Neural cell (in vitro differentiated cells): Measurements from ENCODE around the gene NUTF2. TPM values are rescaled to one million over a fixed set of nuclear protein-coding genes. Genes with fewer than 3 reads are reported as not detected.

Experiments used
- H2AFZ ChIP-seq: fragments of 200-600, 300-800 bp; sonication (generic), shearing (Covaris generic); 2 replicates; pipeline ENCODE4 v1.6.0; 2014; ENCODE audit warnings: low read depth, mild to moderate bottlenecking, antibody characterized with exemption, low read length, moderate library complexity
- H3F3A ChIP-seq: fragments of 200-600 bp; shearing (Covaris generic); 2 replicates; pipeline ENCODE4 v1.6.1; 2016; ENCODE audit warnings: mild to moderate bottlenecking, moderate library complexity, mixed read lengths, antibody characterized with exemption, low read length; ENCODE audit not compliant: insufficient read depth, poor library complexity, severe bottlenecking
- H3K27ac ChIP-seq: fragments of 200-600, 300-800 bp; sonication (generic), shearing (Covaris generic); 2 replicates; pipeline ENCODE4 v1.5.1; 2014; ENCODE audit warnings: mild to moderate bottlenecking, low read length, moderate library complexity
- H3K27me3 ChIP-seq: fragments of 300-800, 200-600 bp; sonication (generic), shearing (Covaris generic); 2 replicates; pipeline ENCODE4 v1.6.0; 2014; ENCODE audit warnings: mild to moderate bottlenecking, low read depth, low read length, moderate library complexity; ENCODE audit not compliant: insufficient read depth
- H3K36me3 ChIP-seq: fragments of 300-800, 200-600 bp; sonication (generic), shearing (Covaris generic); 2 replicates; pipeline ENCODE4 v1.5.1; 2014; ENCODE audit warnings: mild to moderate bottlenecking, antibody characterized with exemption, low read length, moderate library complexity; ENCODE audit not compliant: insufficient read depth
- H3K4me2 ChIP-seq: fragments of 300-800, 200-600 bp; sonication (generic), shearing (Covaris generic); 2 replicates; pipeline ENCODE4 v1.6.0; 2014; ENCODE audit warnings: mild to moderate bottlenecking, low read length
- H3K4me3 ChIP-seq: fragments of 300-800, 200-600 bp; sonication (generic), shearing (Covaris generic); 2 replicates; pipeline ENCODE4 v1.5.1; 2014; ENCODE audit warnings: mild to moderate bottlenecking, low read length, moderate library complexity
- H3K79me2 ChIP-seq: fragments of 200-600 bp; shearing (Covaris generic); replicated peaks from 2 replicates; pipeline ENCODE4 v1.6.0; 2014; ENCODE audit warnings: mild to moderate bottlenecking, low read length, moderate library complexity; ENCODE audit not compliant: insufficient read depth
- H3K9ac ChIP-seq: fragments of 300-800, 200-600 bp; sonication (generic), shearing (Covaris generic); 2 replicates; pipeline ENCODE4 v1.6.1; 2016; ENCODE audit warnings: mild to moderate bottlenecking, low read length, mixed read lengths
- H3K9me2 ChIP-seq: fragments of 200-600 bp; shearing (Covaris generic); 2 replicates; pipeline ENCODE4 v1.6.1; 2016; ENCODE audit warnings: mild to moderate bottlenecking, low read length, mixed read lengths; ENCODE audit not compliant: insufficient read depth
- H3K9me3 ChIP-seq: fragments of 200-600, 300-800 bp; sonication (generic), shearing (Covaris generic); 2 replicates; pipeline ENCODE4 v1.6.1; 2016; ENCODE audit warnings: mild to moderate bottlenecking, mixed run types, low read length, moderate library complexity, mixed read lengths
- H4K20me1 ChIP-seq: fragments of 200-600 bp; shearing (Covaris generic); 2 replicates; pipeline ENCODE4 v1.6.1; 2016; ENCODE audit warnings: mild to moderate bottlenecking, mixed run types; ENCODE audit not compliant: insufficient read depth
- CTCF ChIP-seq: fragments of 450-650 bp; IDR thresholded peaks from 2 replicates; pipeline ENCODE4 v1.5.1; 2014; ENCODE audit warnings: antibody characterized with exemption, mild to moderate bottlenecking, moderate library complexity; ENCODE audit not compliant: poor library complexity, severe bottlenecking
- EP300 ChIP-seq: fragments of 450-650 bp; conservative IDR thresholded peaks from 2 replicates; pipeline ENCODE4 v1.6.1; 2014; ENCODE audit warnings: antibody characterized with exemption, mild to moderate bottlenecking, moderate library complexity; ENCODE audit not compliant: poor library complexity, severe bottlenecking
- EZH2 ChIP-seq: fragments of 200-600, 300-800 bp; shearing (Covaris generic), sonication (generic); IDR thresholded peaks from 2 replicates; pipeline ENCODE4 v1.6.1; 2014; ENCODE audit warnings: antibody characterized with exemption, low read length, borderline replicate concordance, mild to moderate bottlenecking; ENCODE audit not compliant: insufficient read depth, poor library complexity, severe bottlenecking
- MXI1 ChIP-seq: fragments of 450-650 bp; conservative IDR thresholded peaks from 2 replicates; pipeline ENCODE4 v1.6.1; 2014; ENCODE audit warnings: antibody characterized with exemption, mild to moderate bottlenecking; ENCODE audit not compliant: poor library complexity, severe bottlenecking
- POLR2AphosphoS5 ChIP-seq: IDR thresholded peaks from 2 replicates; pipeline ENCODE4 v1.6.1; 2012
- RAD21 ChIP-seq: fragments of 450-650 bp; conservative IDR thresholded peaks from 2 replicates; pipeline ENCODE4 v1.6.1; 2014; ENCODE audit warnings: antibody characterized with exemption, mild to moderate bottlenecking, moderate library complexity
- REST ChIP-seq: IDR thresholded peaks from 2 replicates; pipeline ENCODE4 v1.6.1; 2012; ENCODE audit warnings: borderline replicate concordance
- SMC3 ChIP-seq: fragments of 450-650 bp; conservative IDR thresholded peaks from 2 replicates; pipeline ENCODE4 v1.6.1; 2014; ENCODE audit warnings: antibody characterized with exemption, mild to moderate bottlenecking, moderate library complexity; ENCODE audit not compliant: poor library complexity
- TAF1 ChIP-seq: IDR thresholded peaks from 2 replicates; pipeline ENCODE4 v1.6.1; 2012; ENCODE audit warnings: low read depth
- polyA plus RNA-seq: library from polyadenylated mRNA; depleted of rRNA; stranded (reverse); fragments of >200 nt; gene quantifications from 2 replicates; pipeline ENCODE4 v1.2.3, GENCODE V29; 2014

Gene NUTF2
- polyA plus RNA-seq, 1 donor from 2014 or later: 98.6 TPM

- no peaks in the 10 kb centered on the region for H3K36me3 ChIP-seq
- peaks cover 59% of the 10 kb centered on the region for H3K79me2 ChIP-seq
- no peak overlapping the region for H3K4me3 ChIP-seq
- TF ChIP-seq POLR2AphosphoS5 (no peak), EZH2 (no peak), EP300 (no peak), SMC3 (no peak), REST (no peak), CTCF (no peak), TAF1 (no peak)
- no peaks in the 10 kb centered on the region for H3K9me2 ChIP-seq
- H2AFZ ChIP-seq: no peak overlapping the region
- H4K20me1 ChIP-seq: no peaks in the 10 kb centered on the region
- no peak overlapping the region for H3K27ac ChIP-seq
- no peaks in the 10 kb centered on the region for H3F3A ChIP-seq
- H3K9ac ChIP-seq: no peak overlapping the region
- no peaks in the 10 kb centered on the region for H3K27me3 ChIP-seq
- H3K9me3 ChIP-seq: no peaks in the 10 kb centered on the region
- H3K4me2 ChIP-seq: no peak overlapping the region
These were observed 11.8 kb downstream of the NUTF2 start for GRCh38 chr16:67858500-67858899.

- no peak overlapping the region for H3K4me2 ChIP-seq
- no peak overlapping the region for H3K27ac ChIP-seq
- H3F3A ChIP-seq: no peaks in the 10 kb centered on the region
- no peaks in the 10 kb centered on the region for H4K20me1 ChIP-seq
- peaks cover 42% of the 10 kb centered on the region for H3K79me2 ChIP-seq
- H3K36me3 ChIP-seq: no peaks in the 10 kb centered on the region
- no peak overlapping the region for H3K4me3 ChIP-seq
- H3K27me3 ChIP-seq: no peaks in the 10 kb centered on the region
- no peak overlapping the region for H2AFZ ChIP-seq
- H3K9me3 ChIP-seq: no peaks in the 10 kb centered on the region
- H3K9ac ChIP-seq: no peak overlapping the region
- H3K9me2 ChIP-seq: no peaks in the 10 kb centered on the region
- TF ChIP-seq REST (no peak), RAD21 (no peak), MXI1 (no peak), TAF1 (no peak), EP300 (no peak), EZH2 (no peak), SMC3 (no peak)
These were observed 14.1 kb downstream of the NUTF2 start for GRCh38 chr16:67860589-67861398.
